HepG2 (cell line): ENCODE data around the gene PRIM2.

Experiments used
- BHLHE40 ChIP-seq: IDR thresholded peaks from 2 replicates; pipeline ENCODE4 v1.6.1; 2011; ENCODE audit warnings: low read length, improper control_type of control experiment
- CEBPB ChIP-seq: IDR thresholded peaks from 2 replicates; pipeline ENCODE4 v1.6.1; 2011; ENCODE audit warnings: low read depth, low read length, improper control_type of control experiment, borderline replicate concordance
- CENPX ChIP-seq: sonication (generic); formaldehyde crosslinking; IDR thresholded peaks from 2 replicates; pipeline ENCODE4 v1.9.0; 2021; ENCODE audit warnings: mild to moderate bottlenecking, missing genetic modification reagents, moderate library complexity
- FOXK2 ChIP-seq: fragments of 450-650 bp; IDR thresholded peaks from 2 replicates; pipeline ENCODE4 v1.6.1; 2016
- RFX5 ChIP-seq: IDR thresholded peaks from 2 replicates; pipeline ENCODE4 v1.6.1; 2011; ENCODE audit warnings: low read depth, low read length, improper control_type of control experiment
- SP4 ChIP-seq: sonication (generic); formaldehyde crosslinking; IDR thresholded peaks from 2 replicates; pipeline ENCODE4 v1.8.1; 2023; ENCODE audit warnings: mild to moderate bottlenecking, missing genetic modification reagents
- TRAFD1 ChIP-seq: sonication (generic); formaldehyde crosslinking; IDR thresholded peaks from 2 replicates; pipeline ENCODE4 v1.5.1; 2020; ENCODE audit warnings: missing genetic modification reagents, mild to moderate bottlenecking, borderline replicate concordance
- ZFP36 ChIP-seq: fragments of 150-350 bp; IDR thresholded peaks from 2 replicates; pipeline ENCODE4 v1.6.1; 2018; ENCODE audit warnings: borderline replicate concordance, low read length, low read depth; ENCODE audit not compliant: partially characterized antibody
- ZNF143 ChIP-seq: sonication (generic); formaldehyde crosslinking; IDR thresholded peaks from 2 replicates; pipeline ENCODE4 v1.4.0; 2020; ENCODE audit warnings: missing genetic modification reagents
- ZNF496 ChIP-seq: sonication (generic); formaldehyde crosslinking; IDR thresholded peaks from 2 replicates; pipeline ENCODE4 v1.8.1; 2023; ENCODE audit warnings: mild to moderate bottlenecking, moderate library complexity, missing genetic modification reagents; ENCODE audit not compliant: insufficient replicate concordance
- ZNF503 ChIP-seq: sonication (generic); formaldehyde crosslinking; IDR thresholded peaks from 2 replicates; pipeline ENCODE4 v1.4.0; 2020; ENCODE audit warnings: missing genetic modification reagents

- TF ChIP-seq ZNF496 (CRISPR knock-in tag) (no peak), CEBPB (no peak), ZNF143 (CRISPR knock-in tag) (no peak), RFX5 (no peak), ZNF503 (no peak), ZFP36 (no peak), BHLHE40 (no peak), SP4 (CRISPR knock-in tag) (no peak), CENPX (CRISPR knock-in tag) (no peak), TRAFD1 (CRISPR knock-in tag) (no peak), FOXK2 (no peak)
These were observed 118.2 kb downstream of the PRIM2 start for GRCh38 chr6:57435475-57436160.
